Liver (tissue), 9 donors: ENCODE data around the gene FIBCD1. TPM values are rescaled to one million over a fixed set of nuclear protein-coding genes. Genes with fewer than 3 reads are reported as not detected.

Source experiments
- DNase-seq: peaks from one replicate; pipeline ENCODE4 v3.0.0-alpha.2; 2017; ENCODE audit warnings: low spot score
- H3K27ac ChIP-seq, 2 donors: one replicate each; pipeline ENCODE4 v1.7.0; 2013; ENCODE audit warnings: inconsistent platforms in 2 of 2, low read length in 2 of 2, control low read depth in 1 of 2, low read depth in 1 of 2, mild to moderate bottlenecking in 1 of 2
- H3K27me3 ChIP-seq, 4 donors: one replicate each; pipeline versions ENCODE4 v1.6.1 to v1.7.0; 2013; ENCODE audit warnings: low read length in 3 of 4, inconsistent platforms in 1 of 4, mild to moderate bottlenecking in 1 of 4, moderate library complexity in 1 of 4; ENCODE audit not compliant: control insufficient read depth in 4 of 4, insufficient read depth in 4 of 4
- H3K36me3 ChIP-seq, 4 donors: one replicate each; pipeline versions ENCODE4 v1.6.1 to v1.7.0; 2013; ENCODE audit warnings: low read length in 3 of 4, mild to moderate bottlenecking in 3 of 4, low read depth in 1 of 4, moderate library complexity in 1 of 4; ENCODE audit not compliant: control insufficient read depth in 4 of 4, insufficient read depth in 3 of 4
- H3K4me1 ChIP-seq, 4 donors: one replicate each; pipeline versions ENCODE4 v1.6.1 to v1.7.0; 2013; ENCODE audit warnings: low read length in 3 of 4, mild to moderate bottlenecking in 3 of 4, moderate library complexity in 1 of 4; ENCODE audit not compliant: control insufficient read depth in 4 of 4, insufficient read depth in 4 of 4
- H3K4me3 ChIP-seq, 3 donors: one replicate each; pipeline versions ENCODE4 v1.6.1 to v1.7.0; 2013; ENCODE audit warnings: low read length in 3 of 3, control low read depth in 1 of 3, low read depth in 1 of 3, mild to moderate bottlenecking in 1 of 3
- H3K9ac ChIP-seq, 2 donors: one replicate each; pipeline ENCODE4 v1.7.0; 2013; ENCODE audit warnings: low read length in 2 of 2, mild to moderate bottlenecking in 2 of 2, moderate library complexity in 2 of 2, control low read depth in 1 of 2, low read depth in 1 of 2
- H3K9me3 ChIP-seq, 4 donors: one replicate each; pipeline versions ENCODE4 v1.6.1 to v1.7.0; 2013; ENCODE audit warnings: low read length in 3 of 4; ENCODE audit not compliant: control insufficient read depth in 4 of 4
- CTCF ChIP-seq: fragments of 150-350 bp; IDR thresholded peaks from 2 replicates; pipeline ENCODE4 v1.5.1; 2017; ENCODE audit warnings: improper control_type of control experiment, low read depth, low read length; ENCODE audit not compliant: missing input control
- EGR1 ChIP-seq, 2 donors: IDR thresholded peaks; 2 replicates each; pipeline ENCODE4 v1.6.1; 2016 to 2018; ENCODE audit warnings: antibody characterized with exemption in 2 of 2, low read depth in 2 of 2
- FOXA1 ChIP-seq: IDR thresholded peaks from 2 replicates; pipeline ENCODE4 v1.6.1; 2016; ENCODE audit warnings: antibody characterized with exemption
- FOXA2 ChIP-seq: IDR thresholded peaks from 2 replicates; pipeline ENCODE4 v1.6.1; 2016; ENCODE audit warnings: antibody characterized with exemption
- HNF4A ChIP-seq, 2 donors: conservative IDR thresholded peaks; 2 replicates each; pipeline ENCODE4 v1.6.1; 2016; ENCODE audit warnings: antibody characterized with exemption in 2 of 2, mild to moderate bottlenecking in 2 of 2
- HNF4G ChIP-seq: IDR thresholded peaks from 2 replicates; pipeline ENCODE4 v1.6.1; 2016; ENCODE audit warnings: antibody characterized with exemption
- JUND ChIP-seq, 2 donors: IDR thresholded peaks; 2 replicates each; pipeline ENCODE4 v1.6.1; 2016; ENCODE audit warnings: antibody characterized with exemption in 2 of 2
- MAX ChIP-seq: IDR thresholded peaks from 2 replicates; pipeline ENCODE4 v1.6.1; 2016; ENCODE audit warnings: antibody characterized with exemption
- NR2F2 ChIP-seq: IDR thresholded peaks from 2 replicates; pipeline ENCODE4 v1.6.1; 2016; ENCODE audit warnings: antibody characterized with exemption
- RAD21 ChIP-seq, 2 donors: IDR thresholded peaks; 2 replicates each; pipeline ENCODE4 v1.6.1; 2016; ENCODE audit warnings: antibody characterized with exemption in 2 of 2, mild to moderate bottlenecking in 2 of 2
- REST ChIP-seq: IDR thresholded peaks from 2 replicates; pipeline ENCODE4 v1.6.1; 2016; ENCODE audit warnings: antibody characterized with exemption, mild to moderate bottlenecking
- RXRA ChIP-seq, 2 donors: IDR thresholded peaks; 2 replicates each; pipeline ENCODE4 v1.6.1; 2017 to 2018; ENCODE audit warnings: antibody characterized with exemption in 2 of 2, mild to moderate bottlenecking in 1 of 2
- TAF1 ChIP-seq: conservative IDR thresholded peaks from 2 replicates; pipeline ENCODE4 v1.6.1; 2016; ENCODE audit warnings: antibody characterized with exemption, mild to moderate bottlenecking
- ZBTB33 ChIP-seq: IDR thresholded peaks from 2 replicates; pipeline ENCODE4 v1.6.1; 2016; ENCODE audit warnings: antibody characterized with exemption
- WGBS: extraction: QIAGEN DNeasy Blood & Tissue Kit; methylation state at CpG from one replicate; pipeline ENCODE4 v1.1.7; 2013; 5-methylcytosine and 5-hydroxymethylcytosine counted together
- polyA plus RNA-seq, 2 donors: library from polyadenylated mRNA; stranded (reverse) in 1 of 2; unstranded in 1 of 2; fragments of 200-250 nt in 1 of 2; fragments of >200 nt in 1 of 2; fragmentation: Nextera tagmentation in 1 of 2; extraction: Ambion mirVana in 1 of 2; gene quantifications; one replicate each; pipeline versions ENCODE4 v1.2.1 to v1.2.3, GENCODE V29; 2013 to 2015
- total RNA-seq, 2 donors: library from RNA; depleted of rRNA; stranded (reverse); fragments of >200 nt; gene quantifications; one replicate each; pipeline ENCODE4 v1.2.3, GENCODE V29; 2014
- donor health status: healthy.
- donor health status: healthy.
- donor health status: healthy.
- donor health status: healthy.
- donor health status: healthy.

Gene FIBCD1
- total RNA-seq = not detected
- polyA plus RNA-seq = not detected

GRCh38 chr9:130938652-130939404 lies at the start of gene FIBCD1:
TSS of gene FIBCD1 (minus strand) at chr9:130939247. CDS start at chr9:130938607, 640 bp downstream.
- Histone ChIP-seq H3K4me3 (peak within 1 kb of the TSS in 1 of 3 donors; percentile 48), H3K9me3 (no peaks in the 10 kb centered on the region), H3K27me3 (peaks cover 4 to 22% (median 14%) of the 10 kb centered on the region in 4 donors), H3K36me3 (no peaks in the 10 kb centered on the region), H3K27ac (no peak within 1 kb of the TSS), H3K9ac (no peak within 1 kb of the TSS), H3K4me1 (peaks cover 13 to 23% (median 16%) of the 10 kb centered on the region in 4 donors)
- TF ChIP-seq RAD21 (IDR thresholded peaks at IDR 0.05) = no peak
- no peak for TF ChIP-seq CTCF
- no peak for TF ChIP-seq EGR1 (IDR thresholded peaks at IDR 0.05; ENCODE audit: low read depth in 2 of 2)
- no peak for TF ChIP-seq HNF4A (conservative IDR thresholded peaks at IDR 0.05)
- TF ChIP-seq MAX = no peak
- TF ChIP-seq TAF1 = no peak
- TF ChIP-seq HNF4G = no peak
- no peak for TF ChIP-seq ZBTB33
- no peak for TF ChIP-seq RXRA (IDR thresholded peaks at IDR 0.05)
- no peak for TF ChIP-seq JUND (IDR thresholded peaks at IDR 0.05)
- 1% methylated on average over 98 of the region's 98 CpGs for WGBS
- no peak for DNase-seq

- H3K9ac ChIP-seq = no peak overlapping the region
- no peak overlapping the region for H3K27ac ChIP-seq
- 98% methylated on average over 2 of the region's 2 CpGs for WGBS
- H3K9me3 ChIP-seq = no peaks in the 10 kb centered on the region
- DNase-seq = no peak
- H3K27me3 ChIP-seq = peaks cover 0 to 2% (median 0%) of the 10 kb centered on the region in 4 donors
- no peak overlapping the region for H3K4me3 ChIP-seq
- no peaks in the 10 kb centered on the region for H3K4me1 ChIP-seq
- TF ChIP-seq NR2F2 = no peak
- no peaks in the 10 kb centered on the region for H3K36me3 ChIP-seq
Measured at GRCh38 chr9:130988400-130988747, 49.3 kb upstream of the FIBCD1 start.

GRCh38 chr9:130987738-130988399 lies 48.8 kb upstream of the FIBCD1 start:
- Histone ChIP-seq H3K9me3 (no peaks in the 10 kb centered on the region), H3K4me1 (no peaks in the 10 kb centered on the region), H3K27ac (no peak overlapping the region), H3K36me3 (no peaks in the 10 kb centered on the region), H3K9ac (no peak overlapping the region), H3K27me3 (peaks cover 0 to 2% (median 0%) of the 10 kb centered on the region in 4 donors), H3K4me3 (no peak overlapping the region)
- whole genome bisulfite sequencing = 67% methylated on average over 10 of the region's 10 CpGs
- no peak for DNase-seq
- TF ChIP-seq FOXA1 (no peak), FOXA2 (no peak), CTCF (no peak), EGR1 (IDR thresholded peaks at IDR 0.05; ENCODE audit: low read depth in 2 of 2) (no peak), REST (no peak), JUND (IDR thresholded peaks at IDR 0.05) (no peak), TAF1 (no peak)
